Suprapubic skin (tissue), 4 donors: ENCODE measurements around the gene ARFGEF3. TPM values are rescaled to one million over a fixed set of nuclear protein-coding genes. Genes with fewer than 3 reads are reported as not detected.
"Not testable (repeated sequence)": the region's sequence is repeated elsewhere in the genome, so short reads cannot be mapped to it uniquely, and the experiment has no call there.

Experiments used
- DNase-seq, 2 donors: peaks; one replicate each; pipeline ENCODE4 v3.0.0-alpha.2; 2019; ENCODE audit warnings: low spot score in 2 of 2
- H3K27ac ChIP-seq: fragments of 200-600 bp; sonication (generic); one replicate; pipeline ENCODE4 v1.5.1; 2019
- H3K27me3 ChIP-seq: fragments of 200-600 bp; sonication (generic); one replicate; pipeline ENCODE4 v1.5.1; 2019
- H3K36me3 ChIP-seq: fragments of 200-600 bp; sonication (generic); one replicate; pipeline ENCODE4 v1.5.1; 2019
- H3K4me1 ChIP-seq: fragments of 200-600 bp; sonication (generic); one replicate; pipeline ENCODE4 v1.5.1; 2019
- H3K4me3 ChIP-seq: fragments of 200-600 bp; sonication (generic); one replicate; pipeline ENCODE4 v1.5.1; 2019; ENCODE audit warnings: mild to moderate bottlenecking
- H3K9me3 ChIP-seq: fragments of 200-600 bp; sonication (generic); one replicate; pipeline ENCODE4 v1.5.1; 2019
- EP300 ChIP-seq: sonication (generic); formaldehyde crosslinking; IDR thresholded peaks from one replicate; pipeline ENCODE4 v1.6.1; 2017; ENCODE audit warnings: antibody characterized with exemption
- POLR2A ChIP-seq, 2 donors: fragments of 450-650 bp; IDR thresholded peaks; one replicate each; pipeline ENCODE4 v1.6.1; 2017; ENCODE audit warnings: antibody characterized with exemption in 2 of 2, mild to moderate bottlenecking in 2 of 2, moderate library complexity in 2 of 2
- POLR2AphosphoS5 ChIP-seq, 3 donors: sonication (generic); formaldehyde crosslinking; IDR thresholded peaks; one replicate each; pipeline ENCODE4 v1.6.1; 2017; ENCODE audit warnings: antibody characterized with exemption in 3 of 3
- WGBS: methylation state at CpG from one replicate; pipeline ENCODE4 v1.1.5; 2018; 5-methylcytosine and 5-hydroxymethylcytosine counted together
- total RNA-seq, 4 donors: library from RNA; depleted of rRNA; stranded (reverse); fragments of >200 nt; gene quantifications; one replicate each; pipeline ENCODE4 v1.1.0, GENCODE V29; 2016
- TF ChIP-seq, protein P1 (sequence below), 2 donors: fragments of 200-600 bp in 1 of 2; fragments of 450-650 bp in 1 of 2; sonication (generic) in 1 of 2; IDR thresholded peaks; one replicate each; pipeline ENCODE4 v1.5.1; 2016 to 2019; ENCODE audit warnings: antibody characterized with exemption in 2 of 2, mild to moderate bottlenecking in 1 of 2, moderate library complexity in 1 of 2

The ARFGEF3 gene
- total RNA-seq, 4 donors from 2014 or later: 5.1 to 20.6 (median 9.6) TPM

DNA sequence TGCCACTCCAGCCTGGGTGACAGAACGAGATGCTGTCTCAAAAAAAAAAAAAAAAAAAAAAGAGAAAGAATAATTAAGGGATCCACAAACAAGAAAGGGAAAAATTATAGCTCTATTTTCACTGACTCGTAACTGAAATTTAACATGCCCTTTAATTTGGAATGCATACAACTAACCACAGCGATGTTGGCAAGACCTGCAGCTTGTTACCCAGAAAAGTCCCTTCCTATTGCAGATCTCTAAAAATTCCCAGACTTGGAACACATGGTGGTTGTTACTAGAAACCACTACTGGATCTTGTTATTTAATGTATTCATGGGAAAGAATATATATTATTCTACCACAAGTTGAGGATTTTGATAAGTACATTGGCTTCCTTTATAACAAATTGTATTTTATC is 188.2 kb downstream of the ARFGEF3 start:
- Histone ChIP-seq H3K4me1 (no peaks in the 10 kb centered on the region), H3K27me3 (peaks cover 4% of the 10 kb centered on the region), H3K4me3 (no peak overlapping the region), H3K27ac (no peak overlapping the region), H3K9me3 (no peaks in the 10 kb centered on the region), H3K36me3 (no peaks in the 10 kb centered on the region)
- 49% methylated on average over 3 of the region's 3 CpGs for whole genome bisulfite sequencing
- TF ChIP-seq POLR2AphosphoS5 (IDR thresholded peaks at IDR 0.05) (no peak), POLR2A (IDR thresholded peaks at IDR 0.05) (no peak)
- TF ChIP-seq, protein P1, sequence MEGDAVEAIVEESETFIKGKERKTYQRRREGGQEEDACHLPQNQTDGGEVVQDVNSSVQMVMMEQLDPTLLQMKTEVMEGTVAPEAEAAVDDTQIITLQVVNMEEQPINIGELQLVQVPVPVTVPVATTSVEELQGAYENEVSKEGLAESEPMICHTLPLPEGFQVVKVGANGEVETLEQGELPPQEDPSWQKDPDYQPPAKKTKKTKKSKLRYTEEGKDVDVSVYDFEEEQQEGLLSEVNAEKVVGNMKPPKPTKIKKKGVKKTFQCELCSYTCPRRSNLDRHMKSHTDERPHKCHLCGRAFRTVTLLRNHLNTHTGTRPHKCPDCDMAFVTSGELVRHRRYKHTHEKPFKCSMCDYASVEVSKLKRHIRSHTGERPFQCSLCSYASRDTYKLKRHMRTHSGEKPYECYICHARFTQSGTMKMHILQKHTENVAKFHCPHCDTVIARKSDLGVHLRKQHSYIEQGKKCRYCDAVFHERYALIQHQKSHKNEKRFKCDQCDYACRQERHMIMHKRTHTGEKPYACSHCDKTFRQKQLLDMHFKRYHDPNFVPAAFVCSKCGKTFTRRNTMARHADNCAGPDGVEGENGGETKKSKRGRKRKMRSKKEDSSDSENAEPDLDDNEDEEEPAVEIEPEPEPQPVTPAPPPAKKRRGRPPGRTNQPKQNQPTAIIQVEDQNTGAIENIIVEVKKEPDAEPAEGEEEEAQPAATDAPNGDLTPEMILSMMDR (IDR thresholded peaks at IDR 0.05): no peak
- DNase-seq: no peak

DNA sequence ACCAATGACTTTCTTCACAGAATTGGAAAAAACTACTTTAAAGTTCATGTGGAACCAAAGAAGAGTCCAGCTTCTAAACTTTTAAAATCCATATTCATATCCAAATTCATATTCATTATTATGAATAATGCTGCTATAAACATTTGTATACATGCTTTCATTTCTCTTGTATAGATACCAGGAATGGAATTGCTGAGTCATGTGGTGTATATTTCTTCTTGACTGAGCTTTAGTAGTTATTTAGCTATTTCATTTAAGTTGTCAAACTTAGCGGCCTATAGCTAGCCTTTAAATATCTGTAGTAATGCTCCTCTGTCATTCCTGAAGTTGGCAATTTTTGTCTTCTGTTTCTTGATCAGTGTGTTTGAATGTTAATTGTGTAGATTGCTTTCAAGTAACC is 196.2 kb downstream of the ARFGEF3 start:
- Histone ChIP-seq H3K4me3 (no peak overlapping the region), H3K27me3 (peaks cover 4% of the 10 kb centered on the region), H3K4me1 (no peaks in the 10 kb centered on the region), H3K9me3 (no peaks in the 10 kb centered on the region), H3K27ac (no peak overlapping the region), H3K36me3 (no peaks in the 10 kb centered on the region)
- no peak for TF ChIP-seq POLR2AphosphoS5 (IDR thresholded peaks at IDR 0.05)
- TF ChIP-seq, protein P1 (IDR thresholded peaks at IDR 0.05): no peak
- no peak for TF ChIP-seq EP300
- DNase-seq: no peak
- WGBS: 87% methylated on average over 1 of the region's 1 CpG

DNA sequence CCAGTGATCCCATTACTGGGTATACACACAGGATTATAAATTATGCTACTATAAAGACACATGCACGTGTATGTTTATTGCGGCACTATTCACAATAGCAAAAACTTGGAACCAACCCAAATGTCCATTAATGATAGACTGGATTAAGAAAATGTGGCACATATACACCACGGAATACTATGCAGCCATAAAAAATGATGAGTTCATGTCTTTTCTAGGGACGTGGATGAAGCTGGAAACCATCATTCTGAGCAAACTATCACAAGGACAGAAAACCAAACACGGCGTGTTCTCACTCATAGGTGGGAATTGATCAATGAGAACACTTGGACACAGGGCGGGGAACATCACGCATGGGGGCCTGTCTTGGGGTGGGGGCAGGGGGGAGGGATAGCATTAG is 206.9 kb downstream of the ARFGEF3 start:
- not testable (repeated sequence) for H3K27ac ChIP-seq, H3K4me1 ChIP-seq, H3K9me3 ChIP-seq, H3K36me3 ChIP-seq, H3K27me3 ChIP-seq, H3K4me3 ChIP-seq, DNase-seq
- WGBS: 96% methylated on average over 8 of the region's 8 CpGs

DNA sequence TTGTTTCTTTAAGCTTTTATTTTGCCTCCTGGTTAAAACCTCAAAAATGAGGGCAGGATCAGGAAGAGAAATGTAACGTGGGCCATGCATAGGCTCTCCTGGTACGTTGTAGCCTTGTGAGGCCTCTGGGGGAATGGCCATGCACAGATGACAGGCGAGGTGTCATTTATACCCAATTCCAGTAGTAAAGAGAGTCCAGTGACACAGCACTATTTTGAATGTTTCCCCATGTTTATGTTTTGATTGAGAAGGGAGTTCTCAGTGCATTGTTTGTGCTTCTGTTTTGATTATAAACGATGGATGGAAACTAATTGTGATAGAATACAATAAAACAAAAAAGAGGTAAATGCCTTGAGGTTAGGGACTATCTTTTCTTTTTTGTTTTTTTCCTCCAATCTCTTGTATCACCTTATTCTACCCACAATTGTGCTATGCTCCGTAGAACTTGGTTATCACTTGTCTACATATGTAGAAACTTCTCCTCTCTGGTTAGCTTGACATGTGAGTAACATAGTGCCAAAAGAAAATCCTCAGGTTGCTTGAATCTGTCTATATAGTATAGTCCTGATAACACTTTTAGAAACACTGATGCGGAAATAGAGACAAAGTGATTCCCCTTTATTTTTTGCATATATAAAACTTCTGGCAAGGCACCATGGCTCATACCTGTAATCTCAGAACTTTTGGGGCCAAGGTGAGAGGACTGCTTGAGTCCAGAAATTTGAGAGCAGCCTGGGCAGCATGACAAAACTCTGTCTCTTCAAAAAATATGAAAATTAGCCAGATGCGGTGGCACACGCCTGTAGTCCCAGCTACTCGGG is 209.1 kb downstream of the ARFGEF3 start:
- Histone ChIP-seq H3K9me3 (no peaks in the 10 kb centered on the region), H3K27me3 (no peaks in the 10 kb centered on the region), H3K36me3 (no peaks in the 10 kb centered on the region), H3K4me1 (no peaks in the 10 kb centered on the region), H3K4me3 (no peak overlapping the region), H3K27ac (no peak overlapping the region)
- WGBS: 79% methylated on average over 9 of the region's 9 CpGs
- DNase-seq: no peak
- TF ChIP-seq EP300 (no peak), POLR2A (IDR thresholded peaks at IDR 0.05) (no peak), POLR2AphosphoS5 (IDR thresholded peaks at IDR 0.05) (no peak)
- TF ChIP-seq, protein P1 (IDR thresholded peaks at IDR 0.05): no peak

DNA sequence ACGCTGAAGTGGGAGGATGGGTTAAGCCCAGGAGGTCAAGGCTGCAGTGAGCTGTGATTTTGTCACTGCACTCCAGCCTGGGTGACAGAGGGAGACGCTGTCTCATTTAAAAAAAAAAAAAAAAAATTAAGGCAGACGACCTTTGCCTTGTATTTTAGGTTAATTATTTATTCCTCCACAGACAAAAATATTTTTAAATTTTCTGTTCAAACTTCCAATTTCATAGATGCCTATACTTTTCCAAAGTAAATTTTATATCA is 209.6 kb downstream of the ARFGEF3 start:
- 79% methylated on average over 3 of the region's 3 CpGs for WGBS
- TF ChIP-seq EP300 (no peak), POLR2AphosphoS5 (IDR thresholded peaks at IDR 0.05) (no peak), POLR2A (IDR thresholded peaks at IDR 0.05) (no peak)
- TF ChIP-seq, protein P1 (IDR thresholded peaks at IDR 0.05): no peak
- H3K4me3 ChIP-seq: no peak overlapping the region
- DNase-seq: no peak
- no peaks in the 10 kb centered on the region for H3K36me3 ChIP-seq
- H3K4me1 ChIP-seq: no peaks in the 10 kb centered on the region
- H3K27ac ChIP-seq: no peak overlapping the region
- H3K9me3 ChIP-seq: no peaks in the 10 kb centered on the region
- H3K27me3 ChIP-seq: no peaks in the 10 kb centered on the region

DNA sequence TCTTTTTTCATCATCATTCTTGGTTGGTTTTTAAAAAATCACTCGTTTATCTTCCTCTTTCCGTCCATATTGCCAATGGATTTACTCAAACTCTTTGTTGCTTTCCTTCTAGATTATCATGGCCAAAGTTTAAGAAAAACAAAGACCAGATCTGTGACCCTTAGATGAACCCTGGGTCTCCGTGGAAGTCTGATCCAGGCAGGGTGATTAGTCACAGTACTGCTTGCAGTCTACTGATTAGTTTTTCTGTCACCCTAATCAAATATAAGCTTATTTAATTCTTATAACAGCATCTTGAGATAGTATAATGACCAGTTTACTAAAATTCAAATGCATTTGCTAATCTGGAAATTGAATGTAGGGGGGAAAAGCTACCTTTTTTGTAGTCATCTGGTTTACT is 210.0 kb downstream of the ARFGEF3 start:
- Histone ChIP-seq H3K27me3 (no peaks in the 10 kb centered on the region), H3K27ac (no peak overlapping the region), H3K4me3 (no peak overlapping the region), H3K36me3 (no peaks in the 10 kb centered on the region), H3K9me3 (no peaks in the 10 kb centered on the region), H3K4me1 (no peaks in the 10 kb centered on the region)
- no peak for DNase-seq
- TF ChIP-seq, protein P1 (IDR thresholded peaks at IDR 0.05): no peak
- TF ChIP-seq EP300 (no peak), POLR2AphosphoS5 (IDR thresholded peaks at IDR 0.05) (no peak), POLR2A (IDR thresholded peaks at IDR 0.05) (no peak)
- WGBS: 61% methylated on average over 3 of the region's 3 CpGs
